WTC11 (cell line): ENCODE measurements around the gene ARPC1A. TPM values are rescaled to one million over a fixed set of nuclear protein-coding genes. Genes with fewer than 3 reads are reported as not detected.
"Not testable (repeated sequence)": the region's sequence is repeated elsewhere in the genome, so short reads cannot be mapped to it uniquely, and the experiment has no call there.

Experiments used
- ATAC-seq: fragments of 200-7000 bp; cut with Tn5 transposase; 2 replicates; pipeline ENCODE4 v1.10.0; 2021; ENCODE audit warnings: mild to moderate bottlenecking, moderate library complexity
- CTCF ChIA-PET: fragments of 300-600 bp; sonication (Branson Sonifier 250); formaldehyde crosslinking; loops from one replicate; lab custom pipeline; 2021; ENCODE audit warnings: antibody characterized with exemption; lab: Charles Lee
- POLR2A ChIA-PET: fragments of 350-600 bp; sonication (Branson Sonifier 250); formaldehyde crosslinking; loops from one replicate; lab custom pipeline; 2021; ENCODE audit warnings: antibody characterized with exemption; lab: Charles Lee
- DNase-seq: peaks from one replicate; pipeline ENCODE4 v3.0.0; 2021; ENCODE audit warnings: low spot score
- H3K27ac Mint-ChIP-seq: 2 replicates; pipeline ENCODE4 v1.8.0; 2021; ENCODE audit warnings: mixed read lengths
- H3K27me3 Mint-ChIP-seq: 2 replicates; pipeline ENCODE4 v1.8.0; 2021; ENCODE audit warnings: low read depth, mild to moderate bottlenecking, moderate library complexity, mixed read lengths
- H3K36me3 Mint-ChIP-seq: 2 replicates; pipeline ENCODE4 v1.8.0; 2021; ENCODE audit warnings: mixed read lengths
- H3K4me1 Mint-ChIP-seq: 2 replicates; pipeline ENCODE4 v1.8.0; 2022; ENCODE audit warnings: mixed read lengths
- H3K4me3 Mint-ChIP-seq: 2 replicates; pipeline ENCODE4 v1.8.0; 2021; ENCODE audit warnings: mild to moderate bottlenecking, moderate library complexity, mixed read lengths
- H3K9me3 Mint-ChIP-seq: 2 replicates; pipeline ENCODE4 v1.8.0; 2021; ENCODE audit warnings: mixed read lengths
- AR ChIP-seq: fragments of 250-450 bp; sonication (Bioruptor Pico); IDR thresholded peaks from 2 replicates; pipeline ENCODE4 v1.9.0; 2021; ENCODE audit warnings: mild to moderate bottlenecking
- ARID4B ChIP-seq: sonication (generic); formaldehyde crosslinking; IDR thresholded peaks from 2 replicates; pipeline ENCODE4 v1.8.0; 2023; ENCODE audit warnings: missing genetic modification reagents, mild to moderate bottlenecking, borderline replicate concordance
- KAT7 ChIP-seq: sonication (generic); formaldehyde crosslinking; IDR thresholded peaks from 2 replicates; pipeline ENCODE4 v1.8.1; 2023; ENCODE audit warnings: missing genetic modification reagents, mild to moderate bottlenecking, borderline replicate concordance
- SMAD3 ChIP-seq: sonication (generic); formaldehyde crosslinking; IDR thresholded peaks from 2 replicates; pipeline ENCODE4 v1.8.0; 2022; ENCODE audit warnings: missing genetic modification reagents, mild to moderate bottlenecking, borderline replicate concordance
- STAT6 ChIP-seq: sonication (generic); formaldehyde crosslinking; conservative IDR thresholded peaks from 2 replicates; pipeline ENCODE4 v1.8.1; 2023; ENCODE audit warnings: mild to moderate bottlenecking, low read depth, missing genetic modification reagents, moderate library complexity
- USF2 ChIP-seq: sonication (generic); formaldehyde crosslinking; IDR thresholded peaks from 2 replicates; pipeline ENCODE4 v1.8.1; 2023; ENCODE audit warnings: mild to moderate bottlenecking, missing genetic modification reagents, moderate library complexity
- ZBTB43 ChIP-seq: sonication (generic); formaldehyde crosslinking; IDR thresholded peaks from 2 replicates; pipeline ENCODE4 v1.8.1; 2023; ENCODE audit warnings: mild to moderate bottlenecking, missing genetic modification reagents
- ZNF423 ChIP-seq: fragments of 250-450 bp; sonication (Bioruptor Pico); IDR thresholded peaks from 2 replicates; pipeline ENCODE4 v2.1.2; 2022; ENCODE audit warnings: mild to moderate bottlenecking, moderate library complexity
- ZNF512 ChIP-seq: sonication (generic); formaldehyde crosslinking; IDR thresholded peaks from 2 replicates; pipeline ENCODE4 v1.8.1; 2022; ENCODE audit warnings: missing genetic modification reagents, borderline replicate concordance
- total RNA-seq: library from RNA; stranded (reverse); gene quantifications from 3 replicates; pipeline ENCODE4 v1.2.3, GENCODE V29; 2021

The ARPC1A gene
- total RNA-seq, 1 experiment from 2014 or later = 149 TPM

GRCh38 chr7:99326408-99326782, 697 bp downstream of the ARPC1A start (continued):
- TF ChIP-seq ZBTB43 (CRISPR knock-in tag) (no peak), STAT6 (CRISPR knock-in tag) (no peak), AR (CRISPR knock-in tag) (no peak), SMAD3 (CRISPR knock-in tag) (no peak)

- peaks cover 13% of the 10 kb centered on the region for H3K36me3 Mint-ChIP-seq
- POLR2A ChIA-PET, H3K9me3 Mint-ChIP-seq, H3K4me3 Mint-ChIP-seq, H3K4me1 Mint-ChIP-seq, ATAC-seq, H3K27ac Mint-ChIP-seq, H3K27me3 Mint-ChIP-seq, CTCF ChIA-PET, DNase-seq: not testable (repeated sequence)
Measured at GRCh38 chr7:99330314-99330961, 4.7 kb downstream of the ARPC1A start.

- no peak overlapping the region for H3K27ac Mint-ChIP-seq
- no peaks in the 10 kb centered on the region for H3K9me3 Mint-ChIP-seq
- ATAC-seq (no peak), DNase-seq (no peak)
- ChIA-PET POLR2A (no interaction called here), CTCF (no interaction called here)
- no peaks in the 10 kb centered on the region for H3K27me3 Mint-ChIP-seq
- H3K36me3 Mint-ChIP-seq = peaks cover 14% of the 10 kb centered on the region
- peaks cover 7% of the 10 kb centered on the region for H3K4me1 Mint-ChIP-seq
- H3K4me3 Mint-ChIP-seq = no peak overlapping the region
- TF ChIP-seq KAT7 (no peak), USF2 (CRISPR knock-in tag) (no peak)
Measured at GRCh38 chr7:99331002-99331401, 5.3 kb downstream of the ARPC1A start.

GRCh38 chr7:99339595-99339994, 13.9 kb downstream of the ARPC1A start:
- no peak overlapping the region for H3K27ac Mint-ChIP-seq
- POLR2A ChIA-PET = no interaction called here
- H3K9me3 Mint-ChIP-seq = no peaks in the 10 kb centered on the region
- CTCF ChIA-PET = no interaction called here
- H3K27me3 Mint-ChIP-seq = no peaks in the 10 kb centered on the region
- ATAC-seq = no peak
- no peak for DNase-seq
- no peaks in the 10 kb centered on the region for H3K4me1 Mint-ChIP-seq
- peaks cover 49% of the 10 kb centered on the region for H3K36me3 Mint-ChIP-seq
- no peak for TF ChIP-seq ZNF512 (CRISPR knock-in tag)
- TF ChIP-seq ZNF423 (CRISPR knock-in tag) = no peak
- no peak for TF ChIP-seq ARID4B (CRISPR knock-in tag)
- H3K4me3 Mint-ChIP-seq = no peak overlapping the region
